Activated CD4-positive, alpha-beta T cell treated with anti-CD3 and anti-CD28 coated beads, Interleukin-2, amount 50 U/mL, for 16 hours (primary cell): ENCODE measurements around the gene KIAA1586.
"Not testable (repeated sequence)": the region's sequence is repeated elsewhere in the genome, so short reads cannot be mapped to it uniquely, and the experiment has no call there.

Experiments
- DNase-seq: peaks from one replicate; pipeline ENCODE4 v3.0.0-alpha.2; 2020

KIAA1586 gene

DNA sequence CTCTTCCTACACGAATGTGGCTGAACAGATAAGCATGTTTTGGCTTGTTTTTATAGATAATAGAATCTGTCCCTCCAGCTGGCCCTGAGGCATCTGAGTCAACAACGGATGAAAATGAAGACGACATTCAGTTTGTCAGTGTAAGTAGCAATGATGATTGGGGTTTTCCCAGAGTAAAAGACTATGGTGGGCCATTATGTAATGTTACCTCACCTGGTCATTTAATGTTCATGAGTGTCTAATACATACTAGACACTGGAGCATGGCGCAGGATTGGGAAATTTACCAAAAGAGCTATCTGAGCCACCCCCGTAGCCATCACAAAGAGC is 728 bp downstream of the KIAA1586 start:
- not testable (repeated sequence) for DNase-seq

DNA sequence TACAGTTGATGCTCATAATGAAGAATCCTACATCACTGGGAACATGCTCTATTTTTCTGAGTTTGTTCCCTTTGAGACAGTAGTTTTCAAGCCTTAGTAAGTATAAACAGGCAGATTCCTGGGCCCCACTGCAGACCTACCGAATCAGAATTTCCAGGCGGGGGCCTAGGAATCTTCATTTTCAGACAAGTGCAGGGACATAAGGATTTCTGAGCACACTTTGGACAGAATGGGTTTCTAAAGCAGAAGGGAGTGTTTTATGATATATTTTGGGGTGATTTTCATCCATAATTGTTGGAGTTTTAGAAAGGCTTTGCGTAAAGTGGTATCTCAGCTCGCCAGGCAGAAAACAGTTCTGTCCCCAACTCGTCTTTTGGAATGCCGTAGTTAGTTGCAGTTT is 1.4 kb downstream of the KIAA1586 start:
- not testable (repeated sequence) for DNase-seq

DNA sequence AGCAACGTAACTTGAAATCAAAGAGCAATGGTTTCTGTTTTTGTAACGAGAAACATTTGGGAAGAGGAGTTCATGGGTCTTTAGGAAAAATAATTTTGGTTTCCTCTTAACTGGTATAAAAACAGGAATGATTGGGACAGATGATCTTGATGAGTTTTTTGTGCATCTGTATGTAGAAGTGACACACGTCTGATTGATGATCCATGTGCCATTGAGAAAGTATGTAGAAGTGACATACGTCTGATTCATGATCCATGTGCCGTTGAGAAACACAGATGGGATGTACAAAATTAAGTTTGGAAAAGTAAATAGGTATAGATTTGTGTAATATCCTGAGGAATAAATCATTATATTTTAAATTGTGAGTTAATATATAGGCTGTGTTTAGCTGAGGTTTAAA is 2.1 kb downstream of the KIAA1586 start:
- DNase-seq = no peak

DNA sequence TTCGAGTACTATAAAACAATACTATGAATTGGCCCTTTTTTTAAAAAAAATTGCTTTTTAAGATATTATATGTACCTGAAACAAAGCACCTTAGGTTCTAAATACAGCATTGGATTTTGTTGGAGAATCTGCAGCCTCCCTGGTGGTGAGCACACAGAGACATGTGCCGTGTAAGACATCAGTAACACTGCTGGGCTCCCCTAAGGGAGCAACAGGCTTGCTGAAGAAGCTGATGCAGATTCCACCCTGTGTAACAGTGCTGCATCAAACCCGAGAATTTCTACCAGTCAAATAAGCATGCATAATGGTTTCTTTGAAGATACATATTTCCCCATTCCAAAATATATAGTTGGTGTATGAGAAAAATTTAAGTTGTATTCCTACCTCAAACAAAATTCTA is 17.4 kb downstream of the KIAA1586 start:
- no peak for DNase-seq

DNA sequence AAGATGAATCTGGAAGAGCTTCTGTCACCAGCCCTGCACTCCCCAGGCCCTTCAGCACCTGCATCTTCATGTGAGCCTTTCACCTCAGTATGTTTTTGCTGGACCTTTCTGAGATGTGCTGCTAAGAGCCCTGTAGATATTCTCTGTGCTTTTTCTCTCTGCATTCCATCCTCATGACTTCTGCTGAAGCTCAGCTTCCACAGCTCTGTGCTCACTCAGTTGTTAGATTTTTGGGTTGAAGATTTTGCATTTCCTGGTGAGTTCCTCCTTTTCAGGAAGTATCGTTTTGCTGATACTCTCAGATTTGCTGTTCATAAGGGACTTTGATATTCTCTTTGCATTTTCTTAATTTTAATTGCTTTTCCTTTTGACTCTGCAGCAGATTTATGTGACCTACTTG is 18.3 kb downstream of the KIAA1586 start:
- no peak for DNase-seq

DNA sequence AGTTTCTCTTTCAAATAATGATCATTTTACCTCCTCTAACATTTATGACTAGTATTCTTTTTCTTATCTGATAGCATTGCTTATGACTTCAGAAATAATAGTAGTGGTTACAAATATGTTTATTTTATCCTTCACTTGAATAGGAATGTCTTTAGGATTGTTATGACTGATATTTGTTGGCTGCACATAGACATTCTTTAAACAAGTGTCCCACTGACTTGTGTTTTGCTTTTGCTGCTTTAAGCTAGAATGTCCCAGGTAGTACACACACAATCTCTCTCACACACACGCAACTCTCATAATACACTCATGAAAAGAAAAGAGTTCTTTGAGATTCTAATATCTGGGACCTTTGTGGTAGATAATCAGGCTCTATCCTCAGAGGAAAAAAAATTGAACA is 21.6 kb downstream of the KIAA1586 start:
- no peak for DNase-seq

DNA sequence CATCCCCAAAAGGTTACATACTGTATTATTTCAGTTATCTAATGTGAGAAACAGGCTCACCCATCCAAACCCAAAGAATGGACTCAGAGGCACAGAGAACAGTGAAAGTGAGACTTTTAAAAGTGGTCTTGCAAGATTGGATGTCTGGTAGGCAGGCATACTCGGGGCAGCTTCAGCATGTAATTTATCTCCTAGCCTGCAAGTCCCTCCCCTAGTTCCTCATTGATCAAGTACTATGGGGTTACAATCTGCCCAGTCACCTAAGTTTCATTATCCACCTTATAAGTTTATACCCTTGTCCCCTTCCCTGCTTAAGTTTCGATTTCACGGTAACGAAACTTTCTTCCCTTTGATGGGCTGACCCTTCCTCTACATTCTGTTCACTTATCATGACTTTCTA is 22.7 kb downstream of the KIAA1586 start:
- no peak for DNase-seq

DNA sequence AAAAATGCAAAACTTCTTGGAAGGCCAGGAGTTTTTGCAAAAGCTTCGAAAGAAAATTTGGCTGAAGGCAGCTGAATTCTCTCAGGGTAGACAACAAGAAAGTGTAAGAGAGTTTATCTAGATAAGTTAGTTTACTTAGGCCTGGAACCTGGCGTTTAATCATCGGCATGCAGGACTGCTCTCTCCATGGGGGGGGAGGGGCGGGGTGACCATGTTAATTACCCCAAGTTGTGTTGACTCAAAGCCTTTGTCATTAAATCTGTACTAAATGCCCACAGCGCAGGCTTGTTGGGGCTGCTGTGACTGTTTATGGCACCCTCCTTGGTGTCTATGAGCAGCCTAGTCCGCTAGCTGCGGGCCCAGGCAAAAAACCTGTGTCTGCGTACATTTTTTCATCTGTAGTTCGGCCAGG is 23.4 kb downstream of the KIAA1586 start:
- no peak for DNase-seq

DNA sequence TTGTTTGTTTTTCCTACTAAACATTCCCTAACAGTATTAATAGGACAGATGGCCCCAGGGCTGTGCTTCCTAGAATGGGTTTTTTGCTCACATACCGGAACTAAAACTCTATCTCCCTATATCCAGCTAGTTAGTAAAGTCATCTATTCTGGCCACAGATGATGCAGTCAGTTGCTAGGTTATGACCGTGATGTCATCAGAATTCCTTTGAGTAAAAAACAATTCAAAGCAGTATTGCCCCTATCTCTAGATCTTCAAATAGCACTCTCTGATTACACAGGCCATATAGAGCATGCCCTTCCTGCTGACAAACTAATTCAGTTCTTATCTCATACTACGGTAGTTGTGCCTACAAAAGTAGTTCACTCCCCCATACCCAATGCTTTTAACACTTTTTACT is 25.6 kb downstream of the KIAA1586 start:
- DNase-seq = no peak

DNA sequence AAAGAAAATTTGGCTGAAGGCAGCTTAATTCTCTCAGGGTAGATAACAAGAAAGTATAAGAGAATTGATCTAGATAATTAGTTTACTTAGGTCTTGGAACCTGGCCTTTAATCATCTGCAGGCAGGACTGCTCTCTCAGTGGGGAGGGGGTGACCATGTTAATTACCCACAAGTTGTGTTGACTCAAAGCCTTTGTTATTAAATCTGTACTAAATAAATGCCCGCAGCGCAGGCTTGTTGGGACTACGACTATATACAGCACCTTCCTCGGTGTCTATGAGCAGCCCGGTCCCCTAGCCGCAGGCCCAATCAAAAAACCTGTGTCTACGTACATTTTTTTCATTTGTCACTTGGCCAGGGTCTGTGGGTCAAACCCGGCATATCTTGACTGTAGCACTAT is 27.9 kb downstream of the KIAA1586 start:
- DNase-seq = no peak

DNA sequence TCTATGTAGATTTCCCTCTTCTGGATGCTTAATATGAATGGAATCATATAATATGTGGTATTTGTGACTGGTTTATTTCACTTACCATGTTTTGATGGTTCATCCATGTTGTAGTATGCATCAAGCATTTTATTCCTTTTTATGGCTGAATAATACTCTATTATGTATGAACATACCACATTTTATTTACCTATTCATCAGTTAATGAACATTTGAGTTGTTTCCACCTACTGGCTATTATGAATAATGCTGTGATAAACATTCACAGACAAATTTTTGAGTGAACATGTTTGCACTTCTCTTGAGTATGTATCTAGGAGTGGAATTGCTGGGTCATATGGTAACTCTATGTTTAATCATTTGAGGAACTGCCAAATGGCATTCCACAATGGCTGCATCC is 28.6 kb downstream of the KIAA1586 start:
- DNase-seq = no peak

DNA sequence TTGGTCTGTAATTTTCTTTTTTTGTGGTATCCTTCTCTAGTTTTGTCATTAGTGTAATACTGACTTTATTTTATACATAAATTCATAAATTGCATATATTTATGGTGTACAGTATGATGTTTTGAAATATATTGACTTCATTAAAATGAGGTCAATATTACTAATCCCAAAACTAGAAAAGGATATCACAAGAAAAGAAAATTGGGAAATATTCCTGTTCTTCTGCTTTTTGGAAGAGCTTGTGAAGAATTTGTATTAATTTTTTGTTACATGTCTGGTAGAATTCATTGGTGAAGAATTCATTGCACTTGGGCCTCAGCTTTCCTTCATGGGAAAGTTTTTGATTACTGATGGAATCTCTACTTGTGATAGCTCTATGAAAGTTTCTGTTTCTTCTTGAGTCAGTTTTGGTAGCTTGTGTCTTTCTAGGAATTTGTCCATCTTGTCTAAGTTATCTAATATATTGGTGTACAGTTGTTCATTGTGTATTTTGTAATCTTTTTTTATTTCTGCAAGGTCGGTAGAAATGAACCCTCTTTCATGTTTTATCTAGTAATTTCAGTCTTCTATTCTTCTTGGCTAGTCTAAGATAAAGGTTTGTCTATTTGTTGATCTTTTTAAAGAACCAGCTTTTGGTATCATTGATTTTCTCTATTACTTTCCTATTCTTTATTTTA is 32.2 kb downstream of the KIAA1586 start:
- DNase-seq = no peak

DNA sequence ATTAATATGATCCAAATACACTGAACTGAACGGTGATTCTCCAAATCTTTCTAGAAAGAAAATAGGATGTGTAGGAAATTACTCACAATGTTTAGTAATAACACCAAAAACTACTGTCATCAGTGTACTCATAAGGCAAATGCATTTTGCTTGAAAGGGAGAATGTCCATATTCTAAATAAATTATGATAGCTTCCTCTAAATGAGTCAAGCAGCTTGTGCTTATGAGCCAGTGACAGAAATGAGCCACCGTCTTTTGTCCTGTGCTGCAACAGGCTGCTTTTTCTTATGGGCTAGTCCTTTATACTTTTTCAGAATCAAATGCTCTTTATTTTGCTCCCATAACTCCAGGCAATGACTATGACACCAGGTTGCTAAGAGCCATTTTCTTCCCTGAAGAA is 39.0 kb downstream of the KIAA1586 start:
- DNase-seq = peak; percentile 29

DNA sequence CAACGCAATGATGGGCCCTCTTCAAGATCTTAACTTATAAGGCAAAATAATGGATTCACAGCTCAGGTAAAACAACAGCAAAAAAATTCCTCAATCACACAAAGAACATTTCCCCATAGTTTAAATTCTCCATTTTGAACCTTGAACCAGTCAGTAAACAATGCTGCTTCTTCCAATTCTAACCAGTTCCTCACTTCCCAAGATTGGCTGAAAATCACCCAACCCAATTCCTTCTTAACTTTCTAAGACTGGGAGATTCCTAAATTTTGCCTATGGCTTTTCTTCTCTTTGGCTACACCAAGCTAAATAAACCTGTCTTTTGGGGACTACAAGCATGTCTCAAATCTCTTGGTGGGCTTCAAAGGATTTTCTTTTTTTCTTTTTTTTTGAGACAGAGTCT is 40.4 kb downstream of the KIAA1586 start:
- no peak for DNase-seq

DNA sequence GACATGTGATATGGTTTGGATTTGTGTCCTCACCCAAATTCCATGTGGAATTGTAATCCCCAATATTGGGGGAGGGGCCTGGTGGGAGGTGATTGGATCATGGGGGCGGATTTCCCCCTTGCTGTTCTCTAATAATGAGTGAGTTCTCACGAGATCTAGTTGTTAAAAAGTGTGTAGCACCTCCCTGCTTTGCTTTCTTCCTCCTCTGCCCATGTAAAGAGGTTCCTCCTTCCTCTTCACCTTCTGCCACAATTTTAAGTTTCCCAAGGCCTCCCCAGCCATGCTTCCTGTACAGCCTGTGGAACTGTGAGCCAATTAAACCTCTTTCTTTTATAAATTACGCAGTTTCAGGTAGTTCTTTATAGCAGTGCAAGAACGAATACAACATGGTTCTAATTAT is 41.4 kb downstream of the KIAA1586 start:
- DNase-seq = no peak

DNA sequence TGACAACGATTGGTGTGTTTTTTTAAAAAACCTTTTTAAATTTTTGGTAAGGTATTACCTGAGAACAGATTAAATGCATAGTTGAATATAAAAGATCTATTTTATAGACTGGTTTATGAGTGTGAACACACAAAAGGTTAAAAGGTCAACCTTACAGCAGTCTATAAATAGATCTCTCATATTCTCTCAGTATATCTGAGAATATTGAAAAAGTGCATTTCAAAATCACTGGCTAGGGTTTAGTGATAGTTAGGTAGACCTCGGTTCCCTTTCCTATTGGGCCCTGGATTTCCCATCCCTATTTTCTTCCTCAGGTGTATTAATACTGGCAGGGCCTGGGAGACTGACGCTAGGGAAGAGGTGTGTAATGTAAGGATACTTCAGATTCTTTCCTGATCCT is 42.8 kb downstream of the KIAA1586 start:
- DNase-seq = no peak

DNA sequence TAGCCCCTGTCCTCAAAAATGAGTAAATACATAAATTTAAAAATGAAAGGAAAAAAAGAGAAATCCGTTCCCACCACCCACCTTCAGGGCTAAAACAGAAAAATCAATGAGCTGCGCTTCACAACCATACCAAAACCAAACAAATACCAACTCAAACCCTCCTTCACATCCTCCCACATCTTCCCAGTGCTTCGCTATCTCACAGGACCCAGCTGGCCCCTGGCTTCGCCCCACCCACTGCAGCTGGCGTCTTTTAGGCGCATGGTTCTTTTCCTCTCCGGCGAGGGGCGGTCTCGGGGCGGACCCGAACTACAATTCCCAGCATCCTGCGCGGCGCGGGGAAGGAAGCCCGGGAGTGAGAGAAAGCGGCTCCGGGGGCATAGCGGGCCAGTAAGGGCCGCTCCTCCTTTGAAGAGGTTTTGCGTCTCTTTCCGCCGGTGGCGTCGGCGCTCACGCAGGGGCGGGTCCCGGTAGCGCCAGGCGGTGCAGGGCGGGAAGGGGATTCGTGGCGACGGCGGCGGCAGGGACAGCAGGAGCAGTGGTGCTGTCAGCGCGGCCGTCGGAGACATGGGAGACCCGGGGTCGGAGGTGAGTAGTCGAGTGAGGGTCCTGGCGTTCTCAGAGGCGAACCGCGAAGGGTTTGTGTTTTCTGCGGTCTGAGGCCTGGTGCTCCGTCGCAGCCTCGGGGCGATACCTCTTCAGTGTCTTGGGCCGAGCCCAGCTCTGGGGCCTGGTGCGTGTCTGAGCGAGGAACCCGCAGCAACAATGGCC is 43.4 kb downstream of the KIAA1586 start, which contains the start of gene ZNF451:
TSS of gene ZNF451 (plus strand) at position 502 of the 771 bp plus-strand sequence. CDS start at position 568, 66 bp downstream.
- peak; percentile 98 for DNase-seq

DNA sequence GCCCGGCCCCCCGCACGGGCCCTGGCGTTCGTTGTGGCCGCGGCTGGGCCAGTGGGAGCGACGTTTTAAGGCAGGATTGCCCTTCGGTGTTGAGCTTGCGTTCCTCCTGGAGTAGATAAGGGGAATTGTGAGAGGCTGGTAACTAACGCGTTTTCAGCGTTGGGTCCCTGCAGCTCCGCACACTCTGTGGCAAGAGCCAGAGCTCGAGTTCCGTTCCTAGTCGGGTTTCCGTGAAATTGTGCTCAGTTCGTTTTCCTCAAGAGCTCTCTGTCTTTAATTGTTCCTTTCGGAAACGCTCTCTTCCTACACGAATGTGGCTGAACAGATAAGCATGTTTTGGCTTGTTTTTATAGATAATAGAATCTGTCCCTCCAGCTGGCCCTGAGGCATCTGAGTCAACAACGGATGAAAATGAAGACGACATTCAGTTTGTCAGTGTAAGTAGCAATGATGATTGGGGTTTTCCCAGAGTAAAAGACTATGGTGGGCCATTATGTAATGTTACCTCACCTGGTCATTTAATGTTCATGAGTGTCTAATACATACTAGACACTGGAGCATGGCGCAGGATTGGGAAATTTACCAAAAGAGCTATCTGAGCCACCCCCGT is 44.1 kb downstream of the KIAA1586 start:
- DNase-seq = not testable (repeated sequence)

DNA sequence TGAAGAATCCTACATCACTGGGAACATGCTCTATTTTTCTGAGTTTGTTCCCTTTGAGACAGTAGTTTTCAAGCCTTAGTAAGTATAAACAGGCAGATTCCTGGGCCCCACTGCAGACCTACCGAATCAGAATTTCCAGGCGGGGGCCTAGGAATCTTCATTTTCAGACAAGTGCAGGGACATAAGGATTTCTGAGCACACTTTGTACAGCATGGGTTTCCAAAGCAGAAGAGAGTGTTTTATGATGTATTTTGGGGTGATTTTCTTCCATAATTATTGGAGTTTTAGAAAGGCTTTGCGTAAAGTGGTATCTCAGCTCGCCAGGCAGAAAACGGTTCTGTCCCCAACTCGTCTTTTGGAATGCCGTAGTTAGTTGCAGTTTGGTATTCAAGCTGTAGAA is 44.9 kb downstream of the KIAA1586 start:
- DNase-seq = not testable (repeated sequence)

DNA sequence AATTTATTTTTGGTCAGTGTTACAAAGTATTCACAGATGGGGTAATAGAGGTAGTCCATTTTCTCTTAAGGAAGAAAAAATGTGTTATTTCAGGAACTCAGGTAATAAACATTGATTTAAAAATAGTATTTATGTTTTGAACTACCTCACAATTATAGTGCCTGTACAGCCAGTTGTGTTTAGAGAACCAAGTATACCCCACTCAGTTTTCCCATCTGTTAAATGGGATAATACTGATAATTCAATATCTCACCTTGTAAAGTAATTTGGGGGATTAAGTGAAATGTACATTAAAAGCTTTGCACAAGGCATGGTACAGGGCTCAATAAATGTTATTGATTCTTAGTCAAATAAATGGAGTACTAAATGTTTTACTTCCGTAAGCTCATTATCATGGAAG is 48.2 kb downstream of the KIAA1586 start:
- no peak for DNase-seq

DNA sequence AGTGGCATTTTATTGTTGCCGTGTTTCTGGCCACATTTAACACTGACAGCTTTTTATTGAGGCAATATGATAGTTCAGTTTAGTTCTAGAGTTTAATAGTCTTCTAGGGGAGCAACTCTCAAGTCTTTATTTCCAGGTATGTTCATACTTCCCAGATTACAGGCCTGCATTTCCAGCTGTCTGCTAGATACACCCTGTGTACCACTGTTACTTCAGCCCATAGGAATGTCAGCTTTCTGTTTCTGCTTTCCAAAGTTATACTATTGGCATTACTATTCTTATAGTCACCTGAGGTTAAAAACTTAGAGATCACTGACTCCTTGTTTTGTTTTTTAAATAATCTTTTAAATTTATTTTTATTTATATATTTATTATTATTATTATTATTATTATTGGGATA is 51.1 kb downstream of the KIAA1586 start:
- DNase-seq = no peak

DNA sequence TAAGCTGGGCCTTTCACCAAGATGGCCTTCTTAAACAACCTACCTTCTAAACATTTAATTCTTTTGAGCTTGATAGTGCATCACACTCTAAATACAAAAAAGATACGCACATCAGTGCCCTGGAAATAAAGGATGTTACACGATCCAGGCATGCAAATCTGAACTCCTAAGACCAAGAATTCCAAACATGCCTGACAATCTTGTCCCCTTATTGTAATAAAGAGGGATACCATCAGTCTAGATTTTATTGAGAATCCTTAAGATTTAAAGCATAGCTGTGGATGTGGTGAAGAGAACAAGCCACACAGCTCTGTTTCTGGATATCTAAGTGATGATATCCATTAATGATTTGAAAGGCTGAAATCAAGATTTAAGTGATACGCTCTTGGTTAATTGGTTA is 56.5 kb downstream of the KIAA1586 start:
- no peak for DNase-seq

DNA sequence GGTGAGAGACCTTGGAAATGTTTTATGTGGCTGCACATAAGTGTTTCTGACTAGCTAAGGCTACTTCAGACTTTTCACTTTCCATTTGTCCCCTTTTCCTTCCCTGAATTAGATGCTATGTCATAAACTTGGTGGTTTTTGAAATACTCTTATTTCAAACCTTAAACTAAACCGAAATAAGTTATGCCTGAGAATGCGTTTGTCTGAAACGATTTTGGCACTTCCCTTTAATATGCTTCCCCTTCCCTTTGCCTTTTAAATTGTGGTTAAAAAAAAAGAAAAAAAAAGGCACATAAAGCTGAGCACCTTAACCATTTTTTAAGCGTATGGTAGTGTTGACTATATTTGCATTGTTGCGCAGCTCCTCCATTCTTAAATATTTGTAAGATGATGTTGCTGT is 57.8 kb downstream of the KIAA1586 start:
- no peak for DNase-seq
